ENCODE data around the gene MEST. TPM values are rescaled to one million over a fixed set of nuclear protein-coding genes. Genes with fewer than 3 reads are reported as not detected.

Gene MEST
- total RNA-seq, 4 donors from 2014 or later: 12.2 to 311 (median 62.5) TPM

DNA sequence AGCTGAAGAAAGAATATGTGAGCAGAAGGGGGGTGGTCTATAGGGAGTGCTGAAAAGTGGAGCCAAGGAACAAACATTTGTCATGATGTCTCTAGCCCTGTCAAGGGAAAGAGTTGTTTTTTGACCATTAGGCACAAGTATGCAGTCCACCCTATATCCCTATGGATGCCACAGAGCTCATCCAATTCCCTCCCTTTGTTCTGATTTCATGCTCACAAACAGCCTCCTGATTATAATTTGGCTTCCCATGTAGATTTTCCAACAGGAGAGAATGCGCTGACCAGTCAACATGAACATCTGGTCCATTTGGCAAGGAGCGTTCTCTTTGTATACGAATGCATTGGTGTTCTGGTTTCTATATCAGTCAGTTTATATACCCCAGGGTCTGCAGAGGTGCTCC lies 38.9 kb upstream of the MEST start:
- no peak overlapping the region for H3K4me3 ChIP-seq
- no peaks in the 10 kb centered on the region for H3K27me3 ChIP-seq
- no peak overlapping the region for H3K27ac ChIP-seq
- no peak for DNase-seq (ENCODE audit: low spot score in 2 of 2)
- TF ChIP-seq POLR2A (IDR thresholded peaks at IDR 0.05) (no peak), EP300 (IDR thresholded peaks at IDR 0.05) (no peak)
- TF ChIP-seq, protein P1, sequence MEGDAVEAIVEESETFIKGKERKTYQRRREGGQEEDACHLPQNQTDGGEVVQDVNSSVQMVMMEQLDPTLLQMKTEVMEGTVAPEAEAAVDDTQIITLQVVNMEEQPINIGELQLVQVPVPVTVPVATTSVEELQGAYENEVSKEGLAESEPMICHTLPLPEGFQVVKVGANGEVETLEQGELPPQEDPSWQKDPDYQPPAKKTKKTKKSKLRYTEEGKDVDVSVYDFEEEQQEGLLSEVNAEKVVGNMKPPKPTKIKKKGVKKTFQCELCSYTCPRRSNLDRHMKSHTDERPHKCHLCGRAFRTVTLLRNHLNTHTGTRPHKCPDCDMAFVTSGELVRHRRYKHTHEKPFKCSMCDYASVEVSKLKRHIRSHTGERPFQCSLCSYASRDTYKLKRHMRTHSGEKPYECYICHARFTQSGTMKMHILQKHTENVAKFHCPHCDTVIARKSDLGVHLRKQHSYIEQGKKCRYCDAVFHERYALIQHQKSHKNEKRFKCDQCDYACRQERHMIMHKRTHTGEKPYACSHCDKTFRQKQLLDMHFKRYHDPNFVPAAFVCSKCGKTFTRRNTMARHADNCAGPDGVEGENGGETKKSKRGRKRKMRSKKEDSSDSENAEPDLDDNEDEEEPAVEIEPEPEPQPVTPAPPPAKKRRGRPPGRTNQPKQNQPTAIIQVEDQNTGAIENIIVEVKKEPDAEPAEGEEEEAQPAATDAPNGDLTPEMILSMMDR (IDR thresholded peaks at IDR 0.05): no peak
- H3K9me3 ChIP-seq: peaks cover 0 to 4% (median 1%) of the 10 kb centered on the region in 4 donors
- H3K36me3 ChIP-seq: no peaks in the 10 kb centered on the region
- 68 to 73% methylated on average over 3 of the region's 3 CpGs for WGBS, 2 donors
- H3K4me1 ChIP-seq: no peaks in the 10 kb centered on the region

- Histone ChIP-seq H3K27ac (no peak overlapping the region), H3K36me3 (no peaks in the 10 kb centered on the region), H3K4me3 (no peak overlapping the region), H3K27me3 (no peaks in the 10 kb centered on the region), H3K4me1 (no peaks in the 10 kb centered on the region), H3K9me3 (peaks cover 0 to 20% (median 6%) of the 10 kb centered on the region in 4 donors)
- TF ChIP-seq POLR2A (IDR thresholded peaks at IDR 0.05) (no peak), EP300 (IDR thresholded peaks at IDR 0.05) (no peak)
- TF ChIP-seq, protein P1 (IDR thresholded peaks at IDR 0.05): no peak
- no peak for DNase-seq (ENCODE audit: low spot score in 2 of 2)
- 75 to 83% methylated on average over 2 of the region's 2 CpGs for WGBS, 2 donors
These were observed 36.9 kb upstream of the MEST start for GRCh38 chr7:130454959-130455358.

DNA sequence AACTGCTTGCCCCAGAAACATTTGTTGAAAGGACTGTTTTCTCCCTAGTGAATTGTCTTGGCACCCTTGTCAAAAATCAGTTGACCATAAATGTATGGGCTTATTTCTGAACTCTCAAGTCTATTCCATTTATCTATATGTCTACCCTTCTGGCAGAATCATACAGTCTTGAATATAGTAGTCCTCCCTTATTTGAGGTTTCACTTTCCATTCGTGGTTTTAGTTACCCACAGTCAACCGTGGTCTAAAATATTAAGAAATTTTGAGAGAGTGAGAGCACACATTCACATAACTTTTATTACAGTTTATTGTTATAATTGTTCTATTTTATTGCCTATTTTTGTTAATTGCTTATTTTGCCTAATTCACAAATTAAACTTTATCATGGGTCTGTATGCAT lies 33.6 kb upstream of the MEST start:
- Histone ChIP-seq H3K27ac (no peak overlapping the region), H3K27me3 (no peaks in the 10 kb centered on the region), H3K36me3 (no peaks in the 10 kb centered on the region), H3K9me3 (peaks cover 0 to 22% (median 6%) of the 10 kb centered on the region in 4 donors), H3K4me1 (no peaks in the 10 kb centered on the region), H3K4me3 (no peak overlapping the region)
- TF ChIP-seq EP300 (IDR thresholded peaks at IDR 0.05): no peak
- no peak for TF ChIP-seq POLR2A (IDR thresholded peaks at IDR 0.05)
- TF ChIP-seq, protein P1 (IDR thresholded peaks at IDR 0.05): no peak
- no peak for DNase-seq (ENCODE audit: low spot score in 2 of 2)
- WGBS, 2 donors: 82 to 83% methylated on average over 2 of the region's 2 CpGs

DNA sequence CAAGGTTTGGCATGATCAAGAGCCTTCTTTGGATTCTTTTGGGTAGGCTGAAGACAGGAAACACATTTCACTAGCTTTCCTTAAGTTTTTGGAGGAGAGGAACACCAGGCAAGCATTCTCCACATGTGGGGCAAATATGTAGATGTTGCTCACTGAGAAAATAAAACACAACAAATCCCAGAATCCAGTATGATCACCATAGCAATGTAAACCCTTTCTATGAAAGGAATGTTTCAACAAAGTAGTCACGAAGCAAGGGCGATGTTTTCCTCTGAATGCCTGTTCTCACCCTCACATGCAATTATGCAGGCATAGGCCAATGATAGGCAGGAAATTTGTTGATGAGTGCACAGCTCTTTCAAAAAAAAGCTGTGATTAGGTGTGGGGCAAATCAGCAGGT lies 30.6 kb upstream of the MEST start:
- TF ChIP-seq EP300 (IDR thresholded peaks at IDR 0.05) (no peak), POLR2A (IDR thresholded peaks at IDR 0.05) (no peak)
- TF ChIP-seq, protein P1 (IDR thresholded peaks at IDR 0.05): no peak
- H3K27me3 ChIP-seq: no peaks in the 10 kb centered on the region
- DNase-seq (ENCODE audit: low spot score in 2 of 2): no peak

DNA sequence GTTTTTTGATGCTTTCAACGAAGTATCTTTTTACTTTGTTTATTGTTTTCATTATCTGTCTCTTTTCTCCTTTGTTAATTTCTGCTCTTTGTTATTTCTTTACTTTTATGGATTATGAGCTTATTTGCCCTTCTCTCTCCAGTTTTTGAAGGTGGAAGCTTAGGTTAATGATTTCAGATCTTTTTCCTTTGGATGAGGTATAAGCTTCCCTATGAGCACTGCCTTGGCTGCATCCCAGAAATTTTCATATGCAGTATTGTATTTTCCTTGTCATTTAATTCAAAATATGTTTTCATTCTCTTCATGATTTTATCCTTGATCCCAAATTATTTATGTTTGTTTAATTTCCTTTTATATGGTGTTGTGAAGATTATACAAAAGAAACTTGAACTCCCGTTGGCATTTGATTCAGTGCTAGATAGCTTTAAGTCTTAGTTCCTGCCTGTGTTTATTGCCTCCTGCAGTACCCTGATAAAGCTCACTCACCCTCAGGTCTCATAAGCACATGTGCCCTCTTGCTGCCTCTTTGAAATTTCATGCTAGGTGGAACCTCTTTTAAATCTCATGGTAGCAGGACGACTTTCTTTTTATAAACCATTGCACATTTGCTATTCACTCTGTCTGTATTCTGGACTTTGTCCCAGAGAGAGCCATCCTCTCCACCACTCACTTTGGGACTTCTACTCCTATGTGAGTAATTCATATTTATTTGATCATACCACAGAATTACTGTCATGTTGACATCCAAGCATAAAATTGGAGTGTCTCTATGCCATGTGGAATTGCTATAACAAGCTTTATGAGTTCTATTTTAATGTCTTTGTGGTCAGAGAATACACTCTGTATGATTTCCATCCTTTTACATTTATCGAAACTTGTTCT lies 28.1 kb upstream of the MEST start:
- H3K27me3 ChIP-seq: no peaks in the 10 kb centered on the region
- no peaks in the 10 kb centered on the region for H3K4me1 ChIP-seq
- TF ChIP-seq POLR2A (IDR thresholded peaks at IDR 0.05) (no peak), EP300 (IDR thresholded peaks at IDR 0.05) (no peak)
- TF ChIP-seq, protein P1 (IDR thresholded peaks at IDR 0.05): no peak
- no peak overlapping the region for H3K4me3 ChIP-seq
- no peak for DNase-seq (ENCODE audit: low spot score in 2 of 2)
- WGBS, 2 donors: 68 to 86% methylated on average over 4 of the region's 4 CpGs
- H3K36me3 ChIP-seq: no peaks in the 10 kb centered on the region
- no peak overlapping the region for H3K27ac ChIP-seq
- H3K9me3 ChIP-seq: peaks cover 0 to 13% (median 5%) of the 10 kb centered on the region in 4 donors

More for the DNA sequence above, 30.6 kb upstream of the MEST start:
- Histone ChIP-seq H3K9me3 (peaks cover 0 to 22% (median 6%) of the 10 kb centered on the region in 4 donors), H3K36me3 (no peaks in the 10 kb centered on the region), H3K4me3 (no peak overlapping the region), H3K27ac (no peak overlapping the region), H3K4me1 (no peaks in the 10 kb centered on the region)
- 27 to 55% methylated on average over 2 of the region's 2 CpGs for WGBS, 2 donors
